8988T (cell line): Measurements from ENCODE around the gene NRXN3.

Source experiments
- DNase-seq: peaks from one replicate; pipeline ENCODE4 v3.0.0; 2011

NRXN3 gene

GRCh38 chr14:78170203-78170602, at the start of gene NRXN3:
NRXN3 (plus strand) TSS chr14:78170373; CDS start chr14:78243094, 72,721 bp downstream.
- DNase-seq, result no peak

GRCh38 chr14:78122436-78122835, 47.7 kb upstream of the NRXN3 start:
- no peak for DNase-seq

- no peak for DNase-seq
Observed at GRCh38 chr14:78123650-78124253, 46.4 kb upstream of the NRXN3 start.

- no peak for DNase-seq
Observed at GRCh38 chr14:78127961-78128360, 42.2 kb upstream of the NRXN3 start.

GRCh38 chr14:78129375-78129774, 40.8 kb upstream of the NRXN3 start:
- no peak for DNase-seq

- DNase-seq, result no peak
Observed at GRCh38 chr14:78130356-78130755, 39.8 kb upstream of the NRXN3 start.

- no peak for DNase-seq
Observed at GRCh38 chr14:78131201-78131600, 39.0 kb upstream of the NRXN3 start.

- DNase-seq, result no peak
Observed at GRCh38 chr14:78131616-78132015, 38.6 kb upstream of the NRXN3 start.

GRCh38 chr14:78135450-78135891, 34.7 kb upstream of the NRXN3 start:
- no peak for DNase-seq

- DNase-seq, result no peak
Observed at GRCh38 chr14:78136695-78137094, 33.5 kb upstream of the NRXN3 start.

- DNase-seq, result no peak
Observed at GRCh38 chr14:78141590-78141989, 28.6 kb upstream of the NRXN3 start.

- DNase-seq, result no peak
Observed at GRCh38 chr14:78142998-78143397, 27.2 kb upstream of the NRXN3 start.

GRCh38 chr14:78143489-78144145, 26.6 kb upstream of the NRXN3 start:
- DNase-seq, result no peak

- no peak for DNase-seq
Observed at GRCh38 chr14:78152201-78153063, 17.7 kb upstream of the NRXN3 start.

GRCh38 chr14:78153064-78153341, 17.2 kb upstream of the NRXN3 start:
- DNase-seq, result no peak

- no peak for DNase-seq
Observed at GRCh38 chr14:78154827-78155226, 15.3 kb upstream of the NRXN3 start.

- DNase-seq, result no peak
Observed at GRCh38 chr14:78156196-78156595, 14.0 kb upstream of the NRXN3 start.

- no peak for DNase-seq
Observed at GRCh38 chr14:78157494-78158437, 12.4 kb upstream of the NRXN3 start.

GRCh38 chr14:78162202-78162601, 8.0 kb upstream of the NRXN3 start:
- no peak for DNase-seq

- DNase-seq, result no peak
Observed at GRCh38 chr14:78164226-78164853, 5.8 kb upstream of the NRXN3 start.

GRCh38 chr14:78172428-78172827, 2.3 kb downstream of the NRXN3 start:
- no peak for DNase-seq

- no peak for DNase-seq
Observed at GRCh38 chr14:78173346-78174035, 3.3 kb downstream of the NRXN3 start.
